GM21717 (cell line): ENCODE data around the gene OR4C46.
"Not testable (repeated sequence)": the region's sequence is repeated elsewhere in the genome, so short reads cannot be mapped to it uniquely, and the experiment has no call there.

Experiments used
- ATAC-seq: cut with Tn5 transposase; IDR thresholded peaks from one replicate; pipeline ENCODE4 v1.9.1; 2021; ENCODE audit warnings: mild to moderate bottlenecking, moderate library complexity; ENCODE audit not compliant: unreplicated experiment

Gene OR4C46

GRCh38 chr11:54603898-54604297 is at the start of gene OR4C46:
Gene OR4C46 (minus strand): TSS chr11:54603998. CDS start chr11:54603998, 0 bp downstream.
- no peak for ATAC-seq

GRCh38 chr11:54645606-54646005 is 41.8 kb upstream of the OR4C46 start:
- not testable (repeated sequence) for ATAC-seq

GRCh38 chr11:54561439-54561838 is 42.4 kb downstream of the OR4C46 start:
- ATAC-seq = not testable (repeated sequence)

GRCh38 chr11:54558919-54559318 is 44.9 kb downstream of the OR4C46 start:
- no peak for ATAC-seq

- no peak for ATAC-seq
These were observed 45.4 kb downstream of the OR4C46 start for GRCh38 chr11:54558407-54558806.
